Peyer's patch (tissue), 4 donors: ENCODE data around the gene RAB25.

ENCODE experiments used
- POLR2A ChIP-seq, 2 donors: fragments of 450-650 bp; IDR thresholded peaks; one replicate each; pipeline ENCODE4 v1.5.1; 2017; ENCODE audit warnings: antibody characterized with exemption in 2 of 2, mild to moderate bottlenecking in 2 of 2, moderate library complexity in 2 of 2
- TF ChIP-seq, protein P1 (sequence below), 6 experiments: fragments of 450-650 bp in 4 of 6; fragments of 200-600 bp in 2 of 6; sonication (generic) in 1 of 6; IDR thresholded peaks; one replicate each; pipeline ENCODE4 v1.5.1; 2017 to 2019; ENCODE audit warnings: antibody characterized with exemption in 6 of 6, mild to moderate bottlenecking in 3 of 6, moderate library complexity in 1 of 6

- TF ChIP-seq, protein P1, sequence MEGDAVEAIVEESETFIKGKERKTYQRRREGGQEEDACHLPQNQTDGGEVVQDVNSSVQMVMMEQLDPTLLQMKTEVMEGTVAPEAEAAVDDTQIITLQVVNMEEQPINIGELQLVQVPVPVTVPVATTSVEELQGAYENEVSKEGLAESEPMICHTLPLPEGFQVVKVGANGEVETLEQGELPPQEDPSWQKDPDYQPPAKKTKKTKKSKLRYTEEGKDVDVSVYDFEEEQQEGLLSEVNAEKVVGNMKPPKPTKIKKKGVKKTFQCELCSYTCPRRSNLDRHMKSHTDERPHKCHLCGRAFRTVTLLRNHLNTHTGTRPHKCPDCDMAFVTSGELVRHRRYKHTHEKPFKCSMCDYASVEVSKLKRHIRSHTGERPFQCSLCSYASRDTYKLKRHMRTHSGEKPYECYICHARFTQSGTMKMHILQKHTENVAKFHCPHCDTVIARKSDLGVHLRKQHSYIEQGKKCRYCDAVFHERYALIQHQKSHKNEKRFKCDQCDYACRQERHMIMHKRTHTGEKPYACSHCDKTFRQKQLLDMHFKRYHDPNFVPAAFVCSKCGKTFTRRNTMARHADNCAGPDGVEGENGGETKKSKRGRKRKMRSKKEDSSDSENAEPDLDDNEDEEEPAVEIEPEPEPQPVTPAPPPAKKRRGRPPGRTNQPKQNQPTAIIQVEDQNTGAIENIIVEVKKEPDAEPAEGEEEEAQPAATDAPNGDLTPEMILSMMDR (IDR thresholded peaks at IDR 0.05) = no peak
- TF ChIP-seq POLR2A (IDR thresholded peaks at IDR 0.05) = no peak
These were observed 42.6 kb downstream of the RAB25 start for GRCh38 chr1:156103521-156103947.
